ENCODE results near the gene STXBP4. TPM values are rescaled to one million over a fixed set of nuclear protein-coding genes. Genes with fewer than 3 reads are reported as not detected.

STXBP4 gene
- total RNA-seq, 1 donor from 2014 or later = 4.7 TPM

DNA sequence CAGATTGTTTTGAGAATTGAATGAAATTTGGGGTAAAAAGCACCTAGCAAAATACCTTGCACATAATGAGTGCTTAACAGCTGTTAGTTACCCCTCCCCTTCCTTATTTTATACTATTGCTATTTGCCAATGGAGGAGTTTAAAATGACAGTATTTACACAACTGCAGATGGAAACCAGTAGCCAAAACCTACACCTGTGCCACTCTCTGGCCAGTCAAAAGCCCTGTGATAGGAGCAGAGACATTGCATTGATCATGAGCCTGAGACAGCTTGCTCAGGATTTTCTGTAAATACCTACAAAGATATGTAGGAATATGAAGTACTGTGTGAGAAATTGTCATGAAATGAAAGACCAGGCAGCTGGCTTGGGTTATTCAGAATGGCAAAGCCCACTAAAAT is 180.9 kb downstream of the STXBP4 start:
- Histone ChIP-seq H3K9me3 (replicated peaks) (no peaks in the 10 kb centered on the region), H3K4me3 (no peak overlapping the region), H3K27me3 (ENCODE audit: low read depth) (no peaks in the 10 kb centered on the region), H3K4me1 (no peaks in the 10 kb centered on the region), H3K27ac (replicated peaks) (no peak overlapping the region), H3K36me3 (no peaks in the 10 kb centered on the region)
- TF ChIP-seq, protein P1, sequence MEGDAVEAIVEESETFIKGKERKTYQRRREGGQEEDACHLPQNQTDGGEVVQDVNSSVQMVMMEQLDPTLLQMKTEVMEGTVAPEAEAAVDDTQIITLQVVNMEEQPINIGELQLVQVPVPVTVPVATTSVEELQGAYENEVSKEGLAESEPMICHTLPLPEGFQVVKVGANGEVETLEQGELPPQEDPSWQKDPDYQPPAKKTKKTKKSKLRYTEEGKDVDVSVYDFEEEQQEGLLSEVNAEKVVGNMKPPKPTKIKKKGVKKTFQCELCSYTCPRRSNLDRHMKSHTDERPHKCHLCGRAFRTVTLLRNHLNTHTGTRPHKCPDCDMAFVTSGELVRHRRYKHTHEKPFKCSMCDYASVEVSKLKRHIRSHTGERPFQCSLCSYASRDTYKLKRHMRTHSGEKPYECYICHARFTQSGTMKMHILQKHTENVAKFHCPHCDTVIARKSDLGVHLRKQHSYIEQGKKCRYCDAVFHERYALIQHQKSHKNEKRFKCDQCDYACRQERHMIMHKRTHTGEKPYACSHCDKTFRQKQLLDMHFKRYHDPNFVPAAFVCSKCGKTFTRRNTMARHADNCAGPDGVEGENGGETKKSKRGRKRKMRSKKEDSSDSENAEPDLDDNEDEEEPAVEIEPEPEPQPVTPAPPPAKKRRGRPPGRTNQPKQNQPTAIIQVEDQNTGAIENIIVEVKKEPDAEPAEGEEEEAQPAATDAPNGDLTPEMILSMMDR (IDR thresholded peaks at IDR 0.05; ENCODE audit: borderline replicate concordance) = no peak
- intact Hi-C loops (cut with micrococcal nuclease) = no loop called here
- no peak for DNase-seq

DNA sequence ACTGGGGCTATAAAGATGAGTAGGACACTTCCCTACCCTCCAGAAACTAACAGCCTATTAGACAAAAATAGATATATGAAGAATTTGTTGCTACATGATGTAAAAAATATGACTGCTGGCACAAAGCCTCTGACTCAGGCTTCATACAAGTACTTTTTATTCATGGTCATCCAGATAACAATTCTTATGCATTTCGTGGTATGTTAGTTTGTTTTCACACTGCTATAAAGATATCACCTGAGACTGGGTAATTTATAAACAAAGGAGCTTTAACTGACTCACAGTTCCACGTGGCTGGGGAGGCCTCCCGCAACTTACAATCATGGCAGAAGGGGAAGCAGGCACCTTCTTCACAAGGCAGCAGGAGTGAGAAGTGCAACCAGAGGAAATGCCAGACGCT is 183.7 kb downstream of the STXBP4 start:
- intact Hi-C loops (cut with micrococcal nuclease) = no loop called here
- H3K4me1 ChIP-seq = peaks cover 17% of the 10 kb centered on the region
- H3K9me3 ChIP-seq (replicated peaks) = no peaks in the 10 kb centered on the region
- H3K36me3 ChIP-seq = no peaks in the 10 kb centered on the region
- no peak overlapping the region for H3K4me3 ChIP-seq
- no peak overlapping the region for H3K27ac ChIP-seq (replicated peaks)
- DNase-seq = no peak
- TF ChIP-seq, protein P1 (IDR thresholded peaks at IDR 0.05; ENCODE audit: borderline replicate concordance) = no peak
- H3K27me3 ChIP-seq (ENCODE audit: low read depth) = no peaks in the 10 kb centered on the region

DNA sequence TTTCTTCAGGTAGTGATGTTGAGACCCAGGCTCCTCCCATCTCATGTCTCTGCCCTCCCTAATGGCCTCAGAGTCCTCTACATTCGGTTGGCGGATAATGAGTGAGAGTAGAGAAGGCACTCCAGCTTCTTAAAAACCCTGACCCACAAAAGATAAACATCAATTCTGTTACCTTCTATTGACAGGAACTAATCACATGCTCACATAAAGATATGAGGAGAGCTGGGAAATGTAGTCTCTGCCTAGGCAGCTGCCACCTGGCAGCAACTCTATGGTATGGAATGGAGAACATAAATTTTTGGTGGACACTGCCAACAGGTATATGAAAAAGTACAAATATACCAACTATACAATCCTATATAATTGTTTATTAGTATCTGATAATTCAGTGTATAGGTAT is 185.5 kb downstream of the STXBP4 start:
- intact Hi-C loops (cut with micrococcal nuclease) = no loop called here
- Histone ChIP-seq H3K27me3 (ENCODE audit: low read depth) (no peaks in the 10 kb centered on the region), H3K4me1 (peaks cover 23% of the 10 kb centered on the region)

DNA sequence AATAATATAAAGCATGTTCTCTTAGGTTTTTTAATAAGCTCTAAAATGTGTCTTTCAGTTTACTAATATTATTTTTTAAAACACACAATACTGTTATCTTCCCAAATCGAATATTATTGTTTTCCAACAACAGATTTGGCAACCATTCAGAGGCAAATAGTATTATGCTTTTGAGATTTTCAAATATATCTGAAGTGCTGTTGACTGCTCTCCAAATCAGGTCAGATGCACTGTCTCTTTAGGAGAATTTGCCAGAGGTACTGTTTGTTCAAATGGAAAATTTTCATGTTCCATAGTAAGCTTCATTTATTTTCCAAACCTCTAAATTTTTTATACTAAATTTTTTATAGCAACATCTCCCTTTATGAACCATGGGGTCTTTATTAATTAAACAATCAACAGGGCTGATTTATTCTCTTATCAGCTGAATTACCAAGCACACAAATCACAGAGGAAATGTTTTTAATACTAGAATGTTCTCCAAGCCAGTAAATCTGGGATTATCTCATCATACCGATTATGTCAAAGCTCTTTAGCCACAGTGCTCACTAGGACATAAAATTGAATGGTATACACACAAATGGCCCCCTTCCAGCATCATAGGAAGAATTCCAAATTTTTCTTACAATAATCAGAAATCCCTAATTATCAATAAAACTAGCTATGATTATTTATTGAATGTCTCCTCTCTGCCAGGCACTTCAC is 187.4 kb downstream of the STXBP4 start:
- no peak for DNase-seq
- Histone ChIP-seq H3K27me3 (ENCODE audit: low read depth) (no peaks in the 10 kb centered on the region), H3K27ac (replicated peaks) (no peak overlapping the region), H3K36me3 (no peaks in the 10 kb centered on the region), H3K4me1 (peaks cover 23% of the 10 kb centered on the region), H3K4me3 (no peak overlapping the region), H3K9me3 (replicated peaks) (no peaks in the 10 kb centered on the region)
- TF ChIP-seq, protein P1 (IDR thresholded peaks at IDR 0.05; ENCODE audit: borderline replicate concordance) = no peak
- intact Hi-C loops (cut with micrococcal nuclease) = no loop called here

More for the DNA sequence above, 185.5 kb downstream of the STXBP4 start:
- H3K9me3 ChIP-seq (replicated peaks) = no peaks in the 10 kb centered on the region
- no peak for DNase-seq
- TF ChIP-seq, protein P1 (IDR thresholded peaks at IDR 0.05; ENCODE audit: borderline replicate concordance) = no peak
- H3K27ac ChIP-seq (replicated peaks) = no peak overlapping the region
- no peak overlapping the region for H3K4me3 ChIP-seq
- H3K36me3 ChIP-seq = no peaks in the 10 kb centered on the region

DNA sequence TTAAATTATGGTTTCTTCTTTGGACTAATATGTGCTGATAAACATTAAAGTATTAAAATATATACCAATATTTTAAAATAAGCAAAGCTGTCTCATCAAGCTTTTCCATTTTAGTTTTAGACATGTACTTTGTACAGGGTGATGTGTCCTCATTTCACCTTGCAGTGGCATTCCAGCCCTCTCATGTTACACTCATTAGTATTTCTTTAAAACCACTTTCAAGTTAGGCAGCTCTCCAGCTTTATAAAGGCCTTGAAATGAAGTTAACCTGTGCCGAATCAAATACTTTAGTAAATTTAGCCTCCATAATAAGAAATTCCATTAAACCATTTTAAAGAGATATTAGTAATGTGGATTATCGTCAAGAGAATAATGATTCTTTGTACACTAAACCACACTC is 188.6 kb downstream of the STXBP4 start:
- TF ChIP-seq, protein P1 (IDR thresholded peaks at IDR 0.05; ENCODE audit: borderline replicate concordance) = no peak
- H3K27ac ChIP-seq (replicated peaks) = no peak overlapping the region
- H3K4me3 ChIP-seq = no peak overlapping the region
- no peaks in the 10 kb centered on the region for H3K36me3 ChIP-seq
- intact Hi-C loops (cut with micrococcal nuclease) = no loop called here
- no peak for DNase-seq
- H3K4me1 ChIP-seq = peaks cover 23% of the 10 kb centered on the region
- H3K27me3 ChIP-seq (ENCODE audit: low read depth) = no peaks in the 10 kb centered on the region
- H3K9me3 ChIP-seq (replicated peaks) = no peaks in the 10 kb centered on the region

Measured in left ventricle myocardium inferior (tissue), 1 donor.